Right lobe of liver (tissue), 4 donors: ENCODE data around the gene ARHGAP12.

Source experiments
- CTCF ChIP-seq, 4 donors: fragments of 200-600 bp in 3 of 4; fragments of 450-650 bp in 1 of 4; IDR thresholded peaks; one replicate each; pipeline versions ENCODE4 v1.5.1 to v1.8.0; 2016 to 2022; ENCODE audit warnings: antibody characterized with exemption in 4 of 4, mild to moderate bottlenecking in 2 of 4
- POLR2A ChIP-seq: fragments of 450-650 bp; IDR thresholded peaks from one replicate; pipeline ENCODE4 v1.6.1; 2017; ENCODE audit warnings: antibody characterized with exemption, mild to moderate bottlenecking
- donor health status: DM: no; HTN: no; CAD: no.
- donor health status: DM: no; HTN: no; CAD: no.
- donor health status: DM: no; HTN: yes; CAD: no.

- no peak for TF ChIP-seq POLR2A
- TF ChIP-seq CTCF (IDR thresholded peaks at IDR 0.05): no peak
These were observed 9.8 kb downstream of the ARHGAP12 start for GRCh38 chr10:31918671-31919409.
